HG03097 (cell line): ENCODE data around the gene HOXC10.

Source experiments
- ATAC-seq: cut with Tn5 transposase; IDR thresholded peaks from one replicate; pipeline ENCODE4 v1.9.1; 2021; ENCODE audit not compliant: unreplicated experiment, low FRiP score

The HOXC10 gene

GRCh38 chr12:53950437-53950773 is 34.5 kb upstream of the HOXC10 start:
- no peak for ATAC-seq

- no peak for ATAC-seq
These were observed 34.0 kb upstream of the HOXC10 start for GRCh38 chr12:53950789-53951576.

- no peak for ATAC-seq
These were observed 33.2 kb upstream of the HOXC10 start for GRCh38 chr12:53951577-53952334.

- ATAC-seq, result no peak
These were observed 32.6 kb upstream of the HOXC10 start for GRCh38 chr12:53952335-53952694.

- ATAC-seq, result no peak
These were observed 31.8 kb upstream of the HOXC10 start for GRCh38 chr12:53952871-53953734.

GRCh38 chr12:53953831-53954693 is 30.9 kb upstream of the HOXC10 start:
- ATAC-seq, result no peak

- no peak for ATAC-seq
These were observed 30.3 kb upstream of the HOXC10 start, which contains the start of gene HOXC12 for GRCh38 chr12:53954694-53955035. TSS of gene HOXC12 (plus strand) at chr12:53954903. CDS start at chr12:53954930, 27 bp downstream.

- no peak for ATAC-seq
These were observed 29.7 kb upstream of the HOXC10 start for GRCh38 chr12:53955036-53955775.

- no peak for ATAC-seq
These were observed 29.1 kb upstream of the HOXC10 start for GRCh38 chr12:53955776-53956250.

- no peak for ATAC-seq
These were observed 28.6 kb upstream of the HOXC10 start for GRCh38 chr12:53956251-53956887.

GRCh38 chr12:53956914-53957536 is 27.9 kb upstream of the HOXC10 start:
- no peak for ATAC-seq

GRCh38 chr12:53958128-53958527 is 26.8 kb upstream of the HOXC10 start:
- ATAC-seq, result no peak

GRCh38 chr12:53959314-53959713 is 25.6 kb upstream of the HOXC10 start:
- no peak for ATAC-seq

GRCh38 chr12:53960187-53961024 is 24.5 kb upstream of the HOXC10 start:
- ATAC-seq, result no peak

GRCh38 chr12:53961025-53961761 is 23.8 kb upstream of the HOXC10 start:
- ATAC-seq, result no peak

- ATAC-seq, result no peak
These were observed 21.9 kb upstream of the HOXC10 start for GRCh38 chr12:53963005-53963404.
